OCI-LY3 (cell line): Measurements from ENCODE around the gene MARK4.

Experiments used
- EZH2phosphoT487 ChIP-seq: fragments of 200-600 bp; shearing (Covaris generic); IDR thresholded peaks from 2 replicates; pipeline ENCODE4 v1.6.1; 2018; ENCODE audit warnings: antibody characterized with exemption, mixed run types, low read depth
- TF ChIP-seq, protein P1 (sequence below): fragments of 200-600, 300-600 bp; sonication (generic); IDR thresholded peaks from 2 replicates; pipeline ENCODE4 v1.5.1; 2014; ENCODE audit warnings: antibody characterized with exemption, low read length, low read depth

GRCh38 chr19:45306518-45307027, 55.5 kb downstream of the MARK4 start:
- TF ChIP-seq, protein P1, sequence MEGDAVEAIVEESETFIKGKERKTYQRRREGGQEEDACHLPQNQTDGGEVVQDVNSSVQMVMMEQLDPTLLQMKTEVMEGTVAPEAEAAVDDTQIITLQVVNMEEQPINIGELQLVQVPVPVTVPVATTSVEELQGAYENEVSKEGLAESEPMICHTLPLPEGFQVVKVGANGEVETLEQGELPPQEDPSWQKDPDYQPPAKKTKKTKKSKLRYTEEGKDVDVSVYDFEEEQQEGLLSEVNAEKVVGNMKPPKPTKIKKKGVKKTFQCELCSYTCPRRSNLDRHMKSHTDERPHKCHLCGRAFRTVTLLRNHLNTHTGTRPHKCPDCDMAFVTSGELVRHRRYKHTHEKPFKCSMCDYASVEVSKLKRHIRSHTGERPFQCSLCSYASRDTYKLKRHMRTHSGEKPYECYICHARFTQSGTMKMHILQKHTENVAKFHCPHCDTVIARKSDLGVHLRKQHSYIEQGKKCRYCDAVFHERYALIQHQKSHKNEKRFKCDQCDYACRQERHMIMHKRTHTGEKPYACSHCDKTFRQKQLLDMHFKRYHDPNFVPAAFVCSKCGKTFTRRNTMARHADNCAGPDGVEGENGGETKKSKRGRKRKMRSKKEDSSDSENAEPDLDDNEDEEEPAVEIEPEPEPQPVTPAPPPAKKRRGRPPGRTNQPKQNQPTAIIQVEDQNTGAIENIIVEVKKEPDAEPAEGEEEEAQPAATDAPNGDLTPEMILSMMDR = no peak
- no peak for TF ChIP-seq EZH2phosphoT487
